ENCODE measurements around the gene CTSH. TPM values are rescaled to one million over a fixed set of nuclear protein-coding genes. Genes with fewer than 3 reads are reported as not detected.

Gene CTSH
- total RNA-seq, 1 experiment from 2014 or later: 327 TPM

GRCh38 chr15:78910271-78910670 lies 34.6 kb downstream of the CTSH start:
- DNase-seq: no peak
- Mint-ChIP-seq H3K4me3 (ENCODE audit: low read depth, unreplicated experiment) (no peak overlapping the region), H3K27me3 (ENCODE audit: unreplicated experiment) (no peaks in the 10 kb centered on the region), H3K9me3 (ENCODE audit: low read depth, unreplicated experiment) (no peaks in the 10 kb centered on the region), H3K36me3 (ENCODE audit: insufficient read depth, unreplicated experiment) (peaks cover 58% of the 10 kb centered on the region), H3K27ac (ENCODE audit: unreplicated experiment) (peak overlapping the region; percentile 9), H3K4me1 (ENCODE audit: low read depth, unreplicated experiment) (peaks cover 7% of the 10 kb centered on the region)
- CTCF ChIA-PET: interaction anchor here (4.8 kb wide), 1 partner anchor 69 kb away, joined by 18 read pairs; no protein-coding TSS in a partner anchor
- intact Hi-C loops (cut with micrococcal nuclease; ENCODE audit: unreplicated experiment): loop anchor here (1.0 kb wide), 1 partner anchor 274 kb away; no protein-coding TSS in a partner anchor
- TF ChIP-seq CTCF (IDR thresholded peaks at IDR 0.05; ENCODE audit: unreplicated experiment): no peak
- BruUV-seq (replicated peaks): no TSS peak

- intact Hi-C loops (cut with micrococcal nuclease; ENCODE audit: unreplicated experiment): loop anchor here (1.0 to 5.0 kb wide), 3 partner anchors 69 to 274 kb away; no protein-coding TSS in a partner anchor
- no TSS peak for BruUV-seq (replicated peaks)
- Mint-ChIP-seq H3K9me3 (ENCODE audit: low read depth, unreplicated experiment) (no peaks in the 10 kb centered on the region), H3K4me1 (ENCODE audit: low read depth, unreplicated experiment) (peaks cover 7% of the 10 kb centered on the region), H3K27ac (ENCODE audit: unreplicated experiment) (peak overlapping the region; percentile 9), H3K36me3 (ENCODE audit: insufficient read depth, unreplicated experiment) (peaks cover 57% of the 10 kb centered on the region), H3K4me3 (ENCODE audit: low read depth, unreplicated experiment) (no peak overlapping the region), H3K27me3 (ENCODE audit: unreplicated experiment) (no peaks in the 10 kb centered on the region)
- peak; percentile 67 for DNase-seq
- peak; percentile 73 for TF ChIP-seq CTCF (IDR thresholded peaks at IDR 0.05; ENCODE audit: unreplicated experiment)
- CTCF ChIA-PET: interaction anchor here (4.8 kb wide), 1 partner anchor 70 kb away, joined by 18 read pairs; no protein-coding TSS in a partner anchor
These were observed 35.0 kb downstream of the CTSH start for GRCh38 chr15:78909791-78910228.

GRCh38 chr15:78909160-78909695 lies 35.6 kb downstream of the CTSH start:
- intact Hi-C loops (cut with micrococcal nuclease; ENCODE audit: unreplicated experiment): loop anchor here (1.0 to 5.0 kb wide), 2 partner anchors 70 to 118 kb away; no protein-coding TSS in a partner anchor
- BruUV-seq (replicated peaks): no TSS peak
- TF ChIP-seq CTCF (IDR thresholded peaks at IDR 0.05; ENCODE audit: unreplicated experiment): no peak
- Mint-ChIP-seq H3K27ac (ENCODE audit: unreplicated experiment) (no peak overlapping the region), H3K4me1 (ENCODE audit: low read depth, unreplicated experiment) (peaks cover 7% of the 10 kb centered on the region), H3K4me3 (ENCODE audit: low read depth, unreplicated experiment) (no peak overlapping the region), H3K27me3 (ENCODE audit: unreplicated experiment) (no peaks in the 10 kb centered on the region), H3K9me3 (ENCODE audit: low read depth, unreplicated experiment) (no peaks in the 10 kb centered on the region), H3K36me3 (ENCODE audit: insufficient read depth, unreplicated experiment) (peaks cover 61% of the 10 kb centered on the region)
- DNase-seq: no peak
- CTCF ChIA-PET: interaction anchor here (0.5 to 4.8 kb wide), 2 partner anchors 70 to 98 kb away, joined by 7 to 18 read pairs; no protein-coding TSS in a partner anchor

GRCh38 chr15:78907577-78907976 lies 37.3 kb downstream of the CTSH start:
- Mint-ChIP-seq H3K4me1 (ENCODE audit: low read depth, unreplicated experiment) (peaks cover 3% of the 10 kb centered on the region), H3K4me3 (ENCODE audit: low read depth, unreplicated experiment) (no peak overlapping the region), H3K27ac (ENCODE audit: unreplicated experiment) (no peak overlapping the region), H3K36me3 (ENCODE audit: insufficient read depth, unreplicated experiment) (peaks cover 68% of the 10 kb centered on the region), H3K9me3 (ENCODE audit: low read depth, unreplicated experiment) (no peaks in the 10 kb centered on the region), H3K27me3 (ENCODE audit: unreplicated experiment) (no peaks in the 10 kb centered on the region)
- DNase-seq: no peak
- no peak for TF ChIP-seq CTCF (IDR thresholded peaks at IDR 0.05; ENCODE audit: unreplicated experiment)
- intact Hi-C loops (cut with micrococcal nuclease; ENCODE audit: unreplicated experiment): loop anchor here (5.0 kb wide), 1 partner anchor 120 kb away; no protein-coding TSS in a partner anchor
- BruUV-seq (replicated peaks): no TSS peak
- CTCF ChIA-PET: interaction anchor here (0.6 to 4.8 kb wide), 8 partner anchors 8 to 473 kb away, joined by 3 to 18 read pairs (median 4); no protein-coding TSS in a partner anchor

Data from Calu3 (cell line).